Tibial nerve (tissue), 4 donors: ENCODE data around the gene PLXNB1. TPM values are rescaled to one million over a fixed set of nuclear protein-coding genes. Genes with fewer than 3 reads are reported as not detected.

Experiments used
- DNase-seq, 2 donors: peaks; one replicate each; pipeline ENCODE4 v3.0.0-alpha.2; 2019; ENCODE audit warnings: low spot score in 2 of 2
- H3K27ac ChIP-seq, 4 donors: fragments of 200-600 bp; sonication (generic) in 3 of 4; one replicate each; pipeline ENCODE4 v1.5.1; 2017 to 2019; ENCODE audit warnings: mild to moderate bottlenecking in 1 of 4
- H3K27me3 ChIP-seq, 2 donors: fragments of 200-600 bp; sonication (generic) in 1 of 2; one replicate each; pipeline versions ENCODE4 v1.5.1 to v1.6.0; 2017 to 2019
- H3K36me3 ChIP-seq, 3 donors: fragments of 200-600 bp; sonication (generic); one replicate each; pipeline ENCODE4 v1.5.1; 2018 to 2019
- H3K4me1 ChIP-seq, 4 donors: fragments of 200-600 bp; sonication (generic) in 3 of 4; one replicate each; pipeline ENCODE4 v1.5.1; 2017 to 2019
- H3K4me3 ChIP-seq, 4 donors: fragments of 200-600 bp; sonication (generic) in 3 of 4; one replicate each; pipeline ENCODE4 v1.5.1; 2017 to 2019; ENCODE audit warnings: mild to moderate bottlenecking in 1 of 4, moderate library complexity in 1 of 4
- H3K9me3 ChIP-seq, 4 donors: fragments of 200-600 bp; sonication (generic) in 3 of 4; one replicate each; pipeline ENCODE4 v1.5.1; 2017 to 2019
- CTCF ChIP-seq, 5 experiments: fragments of 200-600 bp in 3 of 5; fragments of 450-650 bp in 2 of 5; sonication (generic) in 3 of 5; IDR thresholded peaks; one replicate each; pipeline ENCODE4 v1.5.1; 2016 to 2019; ENCODE audit warnings: antibody characterized with exemption in 5 of 5, mild to moderate bottlenecking in 3 of 5, moderate library complexity in 2 of 5
- EP300 ChIP-seq, 2 donors: sonication (generic); formaldehyde crosslinking; IDR thresholded peaks; one replicate each; pipeline ENCODE4 v1.6.1; 2017; ENCODE audit warnings: antibody characterized with exemption in 2 of 2, mild to moderate bottlenecking in 1 of 2
- POLR2A ChIP-seq, 2 donors: fragments of 450-650 bp; IDR thresholded peaks; one replicate each; pipeline ENCODE4 v1.6.1; 2017; ENCODE audit warnings: antibody characterized with exemption in 2 of 2, mild to moderate bottlenecking in 2 of 2, moderate library complexity in 2 of 2
- WGBS, 2 donors: methylation state at CpG; one replicate each; pipeline ENCODE4 v1.1.5; 2018; 5-methylcytosine and 5-hydroxymethylcytosine counted together
- total RNA-seq, 4 donors: library from RNA; depleted of rRNA; stranded (reverse); fragments of >200 nt; gene quantifications; one replicate each; pipeline ENCODE4 v1.1.0, GENCODE V29; 2016

PLXNB1 gene
- total RNA-seq, 4 donors from 2014 or later = 216 to 379 (median 339) TPM

GRCh38 chr3:48406443-48407431 is 23.1 kb downstream of the PLXNB1 start:
- Histone ChIP-seq H3K36me3 (peaks cover 0 to 91% (median 6%) of the 10 kb centered on the region in 3 donors), H3K9me3 (no peaks in the 10 kb centered on the region), H3K27me3 (no peaks in the 10 kb centered on the region), H3K27ac (peak overlapping the region in 1 of 4 donors; percentile 88), H3K4me3 (no peak overlapping the region), H3K4me1 (peaks cover 0 to 14% (median 5%) of the 10 kb centered on the region in 4 donors)
- WGBS, 2 donors = 86% methylated on average over 16 to 17 of the region's 18 CpGs
- TF ChIP-seq EP300 (IDR thresholded peaks at IDR 0.05) (no peak), CTCF (IDR thresholded peaks at IDR 0.05) (no peak), POLR2A (IDR thresholded peaks at IDR 0.05) (no peak)
- peak; percentile 3 to 12 for DNase-seq

GRCh38 chr3:48405971-48406370 is 23.9 kb downstream of the PLXNB1 start:
- Histone ChIP-seq H3K27ac (peak overlapping the region in 1 of 4 donors; percentile 88), H3K4me3 (no peak overlapping the region), H3K9me3 (no peaks in the 10 kb centered on the region), H3K27me3 (no peaks in the 10 kb centered on the region), H3K4me1 (peaks cover 0 to 21% (median 10%) of the 10 kb centered on the region in 4 donors), H3K36me3 (peaks cover 0 to 83% (median 0%) of the 10 kb centered on the region in 3 donors)
- 90% methylated on average over 1 of the region's 1 CpG; no CpG with 5 or more reads in 1 of the 2 donors for WGBS, 2 donors
- TF ChIP-seq CTCF (IDR thresholded peaks at IDR 0.05) (no peak), EP300 (IDR thresholded peaks at IDR 0.05) (no peak), POLR2A (IDR thresholded peaks at IDR 0.05) (no peak)
- peak in 1 of 2 donors; percentile 5 for DNase-seq

GRCh38 chr3:48405343-48405881 is 24.5 kb downstream of the PLXNB1 start:
- WGBS, 2 donors = 79 to 88% methylated on average over 7 to 13 of the region's 13 CpGs
- peak in 1 of 2 donors; percentile 11 for DNase-seq

GRCh38 chr3:48404440-48405342 is 25.2 kb downstream of the PLXNB1 start:
- 77 to 83% methylated on average over 19 to 21 of the region's 21 CpGs for WGBS, 2 donors
- peaks cover 0 to 21% (median 10%) of the 10 kb centered on the region in 4 donors for H3K4me1 ChIP-seq
- H3K36me3 ChIP-seq = peaks cover 0 to 70% (median 0%) of the 10 kb centered on the region in 3 donors
- H3K27ac ChIP-seq = peak overlapping the region in 2 of 4 donors; percentile 88 to 90
- H3K27me3 ChIP-seq = no peaks in the 10 kb centered on the region
- no peak overlapping the region for H3K4me3 ChIP-seq
- TF ChIP-seq POLR2A (IDR thresholded peaks at IDR 0.05) = no peak
- no peak for TF ChIP-seq EP300 (IDR thresholded peaks at IDR 0.05)
- no peak for TF ChIP-seq CTCF (IDR thresholded peaks at IDR 0.05)
- no peaks in the 10 kb centered on the region for H3K9me3 ChIP-seq
- peak in 1 of 2 donors; percentile 11 for DNase-seq

More at GRCh38 chr3:48405343-48405881, 24.5 kb downstream of the PLXNB1 start:
- Histone ChIP-seq H3K4me1 (peaks cover 0 to 21% (median 10%) of the 10 kb centered on the region in 4 donors), H3K36me3 (peaks cover 0 to 77% (median 0%) of the 10 kb centered on the region in 3 donors), H3K4me3 (no peak overlapping the region), H3K27ac (peak overlapping the region in 1 of 4 donors; percentile 88), H3K9me3 (no peaks in the 10 kb centered on the region), H3K27me3 (no peaks in the 10 kb centered on the region)
- TF ChIP-seq CTCF (IDR thresholded peaks at IDR 0.05) (no peak), EP300 (IDR thresholded peaks at IDR 0.05) (no peak), POLR2A (IDR thresholded peaks at IDR 0.05) (no peak)
